ENCODE results near the gene CAPN7.

CAPN7 gene

DNA sequence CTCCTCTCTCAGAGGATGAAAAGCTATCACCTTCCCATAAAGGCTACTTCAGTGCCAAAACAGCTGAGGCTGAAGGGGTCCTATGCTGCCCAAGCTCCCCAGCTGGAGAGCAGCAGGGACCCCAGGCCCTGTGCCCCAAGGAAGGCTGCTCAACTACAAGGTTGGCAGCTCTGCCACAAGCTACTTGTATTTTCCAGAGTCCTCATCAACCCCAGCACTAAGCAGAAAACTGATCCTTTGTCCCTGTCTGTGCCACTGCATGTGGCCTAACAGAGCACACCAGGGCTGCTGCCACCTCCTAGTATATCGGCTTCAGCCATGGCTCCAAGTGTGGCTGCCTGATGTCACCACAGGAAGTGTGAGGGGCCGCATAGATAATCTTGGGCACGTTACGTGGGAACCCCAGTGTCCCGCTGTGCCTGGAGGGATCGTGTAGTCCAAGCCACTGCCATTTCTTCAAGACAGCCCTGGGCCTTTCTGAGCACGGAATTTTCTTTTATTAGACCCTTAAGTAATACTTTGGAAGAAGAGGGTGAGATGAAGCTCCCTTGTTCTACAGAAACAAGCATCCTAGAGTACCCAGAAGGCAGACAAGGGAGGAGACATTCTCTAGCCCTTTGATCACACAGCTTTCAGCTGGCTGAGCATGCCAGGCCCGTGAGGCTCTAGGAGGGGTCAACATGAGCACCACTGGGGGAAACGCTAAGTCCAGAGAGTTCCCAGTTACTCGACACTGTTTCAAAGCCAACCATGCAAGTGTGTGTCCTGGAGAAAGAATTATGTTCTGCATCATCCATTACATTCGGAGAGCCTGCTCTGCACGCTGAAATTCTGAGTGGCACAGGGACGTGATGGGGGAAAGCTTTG is 60.7 kb downstream of the CAPN7 start:
- TF ChIP-seq EZH2phosphoT487 (conservative IDR thresholded peaks at IDR 0.05; ENCODE audit: low read length) (no peak), CTCF (IDR thresholded peaks at IDR 0.05; ENCODE audit: insufficient read depth, low read length, poor library complexity, severe bottlenecking) (no peak)
- H3K9me2 ChIP-seq (replicated peaks; ENCODE audit: insufficient read depth, low read length) = no peaks in the 10 kb centered on the region
- no peak overlapping the region for H3K4me3 ChIP-seq (ENCODE audit: insufficient read depth, low read length, poor library complexity, severe bottlenecking)
- no peaks in the 10 kb centered on the region for H3K36me3 ChIP-seq (ENCODE audit: low read length)
- H3K9ac ChIP-seq (ENCODE audit: low read length) = no peak overlapping the region
- H3K27ac ChIP-seq (ENCODE audit: low read depth, low read length) = no peak overlapping the region
- H2AFZ ChIP-seq (ENCODE audit: low read depth, low read length, severe bottlenecking) = no peak overlapping the region
- no peaks in the 10 kb centered on the region for H3F3A ChIP-seq (ENCODE audit: insufficient read depth)
- no peaks in the 10 kb centered on the region for H3K79me2 ChIP-seq (ENCODE audit: insufficient read depth, low read length)
- H3K9me3 ChIP-seq (ENCODE audit: insufficient read depth, low read length) = no peaks in the 10 kb centered on the region
- H4K20me1 ChIP-seq (ENCODE audit: low read depth, low read length) = no peaks in the 10 kb centered on the region
- H3K27me3 ChIP-seq (ENCODE audit: low read length) = no peaks in the 10 kb centered on the region
- no peak overlapping the region for H3K4me2 ChIP-seq (ENCODE audit: low read depth, low read length, poor library complexity, severe bottlenecking)

- Histone ChIP-seq H4K20me1 (ENCODE audit: low read depth, low read length) (no peaks in the 10 kb centered on the region), H3K9ac (ENCODE audit: low read length) (no peak overlapping the region)
- no peak for TF ChIP-seq CTCF (IDR thresholded peaks at IDR 0.05; ENCODE audit: insufficient read depth, low read length, poor library complexity, severe bottlenecking)
- no peak for TF ChIP-seq EZH2phosphoT487 (conservative IDR thresholded peaks at IDR 0.05; ENCODE audit: low read length)
Observed at GRCh38 chr3:15267502-15267901, 61.5 kb downstream of the CAPN7 start.

DNA sequence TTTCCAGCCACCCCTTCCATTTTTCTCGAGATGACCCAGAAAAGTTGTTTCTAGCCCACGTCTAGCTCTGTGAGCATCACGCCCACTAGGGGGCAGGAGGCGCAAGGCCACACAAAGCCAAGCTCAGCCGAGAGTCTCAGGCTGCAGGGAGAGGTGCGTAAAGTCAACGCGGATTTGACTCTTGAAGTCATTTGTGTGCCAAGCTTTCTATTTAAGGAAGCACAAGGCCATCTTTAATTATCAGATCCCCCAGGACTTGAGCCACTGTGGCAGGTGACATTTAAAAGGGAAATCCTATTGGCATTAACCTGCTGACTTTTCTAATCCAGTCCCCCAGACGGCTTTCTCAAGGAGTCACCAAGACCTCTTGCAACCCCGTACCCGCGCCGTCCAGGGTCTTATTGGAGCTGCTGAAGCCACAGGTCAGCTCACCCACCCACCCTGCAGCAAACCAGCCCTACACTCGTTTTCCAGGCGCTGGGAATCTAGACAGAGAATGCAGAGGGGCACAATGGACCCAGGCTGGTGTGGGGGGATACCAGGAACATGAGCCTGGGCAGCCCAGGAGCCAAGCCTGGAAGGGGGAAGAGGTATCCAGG is 62.1 kb downstream of the CAPN7 start:
- H3K4me2 ChIP-seq (ENCODE audit: low read depth, low read length, poor library complexity, severe bottlenecking) = no peak overlapping the region
- H3K9ac ChIP-seq (ENCODE audit: low read length) = no peak overlapping the region
- H3K4me3 ChIP-seq (ENCODE audit: insufficient read depth, low read length, poor library complexity, severe bottlenecking) = no peak overlapping the region
- H3K36me3 ChIP-seq (ENCODE audit: low read length) = no peaks in the 10 kb centered on the region
- H3F3A ChIP-seq (ENCODE audit: insufficient read depth) = no peaks in the 10 kb centered on the region
- no peaks in the 10 kb centered on the region for H3K9me2 ChIP-seq (replicated peaks; ENCODE audit: insufficient read depth, low read length)
- TF ChIP-seq CTCF (IDR thresholded peaks at IDR 0.05; ENCODE audit: insufficient read depth, low read length, poor library complexity, severe bottlenecking) = peak; percentile 91
- no peak for TF ChIP-seq EZH2phosphoT487 (conservative IDR thresholded peaks at IDR 0.05; ENCODE audit: low read length)
- no peaks in the 10 kb centered on the region for H4K20me1 ChIP-seq (ENCODE audit: low read depth, low read length)
- H2AFZ ChIP-seq (ENCODE audit: low read depth, low read length, severe bottlenecking) = no peak overlapping the region
- H3K9me3 ChIP-seq (ENCODE audit: insufficient read depth, low read length) = no peaks in the 10 kb centered on the region
- H3K79me2 ChIP-seq (ENCODE audit: insufficient read depth, low read length) = no peaks in the 10 kb centered on the region
- H3K27ac ChIP-seq (ENCODE audit: low read depth, low read length) = no peak overlapping the region
- no peaks in the 10 kb centered on the region for H3K27me3 ChIP-seq (ENCODE audit: low read length)

More at GRCh38 chr3:15267502-15267901, 61.5 kb downstream of the CAPN7 start:
- Histone ChIP-seq H3K36me3 (ENCODE audit: low read length) (no peaks in the 10 kb centered on the region), H3F3A (ENCODE audit: insufficient read depth) (no peaks in the 10 kb centered on the region), H3K4me2 (ENCODE audit: low read depth, low read length, poor library complexity, severe bottlenecking) (no peak overlapping the region), H2AFZ (ENCODE audit: low read depth, low read length, severe bottlenecking) (no peak overlapping the region), H3K79me2 (ENCODE audit: insufficient read depth, low read length) (no peaks in the 10 kb centered on the region), H3K9me2 (replicated peaks; ENCODE audit: insufficient read depth, low read length) (no peaks in the 10 kb centered on the region), H3K27me3 (ENCODE audit: low read length) (no peaks in the 10 kb centered on the region), H3K4me3 (ENCODE audit: insufficient read depth, low read length, poor library complexity, severe bottlenecking) (no peak overlapping the region), H3K27ac (ENCODE audit: low read depth, low read length) (no peak overlapping the region), H3K9me3 (ENCODE audit: insufficient read depth, low read length) (no peaks in the 10 kb centered on the region)
